HG03469 (cell line): ENCODE data around the gene EPHA5.

Experiments
- ATAC-seq: cut with Tn5 transposase; IDR thresholded peaks from one replicate; pipeline ENCODE4 v1.9.1; 2021; ENCODE audit warnings: mild to moderate bottlenecking, moderate library complexity, moderate number of reproducible peaks; ENCODE audit not compliant: unreplicated experiment

EPHA5 gene

GRCh38 chr4:65635051-65635821, 35.1 kb downstream of the EPHA5 start:
- no peak for ATAC-seq

GRCh38 chr4:65624651-65625050, 45.6 kb downstream of the EPHA5 start:
- no peak for ATAC-seq

- no peak for ATAC-seq
Observed at GRCh38 chr4:65623506-65623905, 46.8 kb downstream of the EPHA5 start.

GRCh38 chr4:65617416-65617815, 52.9 kb downstream of the EPHA5 start:
- ATAC-seq: no peak

GRCh38 chr4:65604515-65604914, 65.8 kb downstream of the EPHA5 start:
- ATAC-seq: no peak

- ATAC-seq: no peak
Observed at GRCh38 chr4:65600656-65601055, 69.6 kb downstream of the EPHA5 start.

- ATAC-seq: no peak
Observed at GRCh38 chr4:65599340-65599739, 70.9 kb downstream of the EPHA5 start.

- no peak for ATAC-seq
Observed at GRCh38 chr4:65597697-65598096, 72.6 kb downstream of the EPHA5 start.

- no peak for ATAC-seq
Observed at GRCh38 chr4:65592089-65592488, 78.2 kb downstream of the EPHA5 start.

GRCh38 chr4:65589921-65590320, 80.4 kb downstream of the EPHA5 start:
- ATAC-seq: no peak

- no peak for ATAC-seq
Observed at GRCh38 chr4:65589331-65589730, 81.0 kb downstream of the EPHA5 start.

- ATAC-seq: no peak
Observed at GRCh38 chr4:65580551-65580950, 89.7 kb downstream of the EPHA5 start.

GRCh38 chr4:65566473-65566872, 103.8 kb downstream of the EPHA5 start:
- no peak for ATAC-seq

GRCh38 chr4:65561164-65561563, 109.1 kb downstream of the EPHA5 start:
- ATAC-seq: no peak

- ATAC-seq: no peak
Observed at GRCh38 chr4:65559270-65559669, 111.0 kb downstream of the EPHA5 start.

- ATAC-seq: no peak
Observed at GRCh38 chr4:65552057-65552456, 118.2 kb downstream of the EPHA5 start.

GRCh38 chr4:65550500-65550899, 119.8 kb downstream of the EPHA5 start:
- no peak for ATAC-seq

- no peak for ATAC-seq
Observed at GRCh38 chr4:65546882-65547416, 123.3 kb downstream of the EPHA5 start.

- no peak for ATAC-seq
Observed at GRCh38 chr4:65538571-65538970, 131.7 kb downstream of the EPHA5 start.

- ATAC-seq: no peak
Observed at GRCh38 chr4:65535113-65535512, 135.2 kb downstream of the EPHA5 start.

- no peak for ATAC-seq
Observed at GRCh38 chr4:65521666-65522065, 148.6 kb downstream of the EPHA5 start.

- no peak for ATAC-seq
Observed at GRCh38 chr4:65515646-65516045, 154.6 kb downstream of the EPHA5 start.

- no peak for ATAC-seq
Observed at GRCh38 chr4:65510976-65511375, 159.3 kb downstream of the EPHA5 start.
